WTC11 (cell line): ENCODE measurements around the gene RPH3AL. TPM values are rescaled to one million over a fixed set of nuclear protein-coding genes. Genes with fewer than 3 reads are reported as not detected.

Source experiments
- ATAC-seq: fragments of 200-7000 bp; cut with Tn5 transposase; 2 replicates; pipeline ENCODE4 v1.10.0; 2021; ENCODE audit warnings: mild to moderate bottlenecking, moderate library complexity
- CTCF ChIA-PET: fragments of 300-600 bp; sonication (Branson Sonifier 250); formaldehyde crosslinking; loops from one replicate; lab custom pipeline; 2021; ENCODE audit warnings: antibody characterized with exemption; lab: Charles Lee
- POLR2A ChIA-PET: fragments of 350-600 bp; sonication (Branson Sonifier 250); formaldehyde crosslinking; loops from one replicate; lab custom pipeline; 2021; ENCODE audit warnings: antibody characterized with exemption; lab: Charles Lee
- DNase-seq: peaks from one replicate; pipeline ENCODE4 v3.0.0; 2021; ENCODE audit warnings: low spot score
- H3K27ac Mint-ChIP-seq: 2 replicates; pipeline ENCODE4 v1.8.0; 2021; ENCODE audit warnings: mixed read lengths
- H3K27me3 Mint-ChIP-seq: 2 replicates; pipeline ENCODE4 v1.8.0; 2021; ENCODE audit warnings: low read depth, mild to moderate bottlenecking, moderate library complexity, mixed read lengths
- H3K36me3 Mint-ChIP-seq: 2 replicates; pipeline ENCODE4 v1.8.0; 2021; ENCODE audit warnings: mixed read lengths
- H3K4me1 Mint-ChIP-seq: 2 replicates; pipeline ENCODE4 v1.8.0; 2022; ENCODE audit warnings: mixed read lengths
- H3K4me3 Mint-ChIP-seq: 2 replicates; pipeline ENCODE4 v1.8.0; 2021; ENCODE audit warnings: mild to moderate bottlenecking, moderate library complexity, mixed read lengths
- H3K9me3 Mint-ChIP-seq: 2 replicates; pipeline ENCODE4 v1.8.0; 2021; ENCODE audit warnings: mixed read lengths
- ETV6 ChIP-seq: sonication (generic); formaldehyde crosslinking; IDR thresholded peaks from 2 replicates; pipeline ENCODE4 v1.8.1; 2022; ENCODE audit warnings: mild to moderate bottlenecking, missing genetic modification reagents
- GABPB1 ChIP-seq: sonication (generic); formaldehyde crosslinking; IDR thresholded peaks from 2 replicates; pipeline ENCODE4 v1.8.1; 2023; ENCODE audit warnings: mild to moderate bottlenecking, missing genetic modification reagents
- NFE2L1 ChIP-seq: sonication (generic); formaldehyde crosslinking; IDR thresholded peaks from 2 replicates; pipeline ENCODE4 v1.8.1; 2023; ENCODE audit warnings: missing genetic modification reagents
- SOX15 ChIP-seq: fragments of 250-450 bp; sonication (Bioruptor Pico); IDR thresholded peaks from 2 replicates; pipeline ENCODE4 v1.9.0; 2021; ENCODE audit warnings: mild to moderate bottlenecking
- ZBTB21 ChIP-seq: sonication (generic); formaldehyde crosslinking; IDR thresholded peaks from 2 replicates; pipeline ENCODE4 v1.8.1; 2023; ENCODE audit warnings: mild to moderate bottlenecking, missing genetic modification reagents, borderline replicate concordance
- ZNF416 ChIP-seq: fragments of 250-450 bp; sonication (Bioruptor Pico); IDR thresholded peaks from 2 replicates; pipeline ENCODE4 v1.9.0; 2021; ENCODE audit warnings: mild to moderate bottlenecking, inconsistent platforms
- ZNF671 ChIP-seq: fragments of 250-450 bp; sonication (Bioruptor Pico); IDR thresholded peaks from 2 replicates; pipeline ENCODE4 v1.8.0; 2021; ENCODE audit warnings: mild to moderate bottlenecking
- total RNA-seq: library from RNA; stranded (reverse); gene quantifications from 3 replicates; pipeline ENCODE4 v1.2.3, GENCODE V29; 2021
- TF ChIP-seq, protein P1 (sequence below): sonication (generic); formaldehyde crosslinking; IDR thresholded peaks from 2 replicates; pipeline ENCODE4 v1.8.1; 2022; ENCODE audit warnings: missing genetic modification reagents, borderline replicate concordance
- TF ChIP-seq, protein P2 (sequence below): sonication (generic); formaldehyde crosslinking; IDR thresholded peaks from 2 replicates; pipeline ENCODE4 v1.8.1; 2022; ENCODE audit warnings: low read depth, missing genetic modification reagents, borderline replicate concordance
- TF ChIP-seq, protein P3 (sequence below): fragments of 250-450 bp; sonication (Bioruptor Pico); conservative IDR thresholded peaks from 2 replicates; pipeline ENCODE4 v1.9.0; 2021; ENCODE audit warnings: mild to moderate bottlenecking
- TF ChIP-seq, protein P4 (sequence below): sonication (generic); formaldehyde crosslinking; IDR thresholded peaks from 2 replicates; pipeline ENCODE4 v1.8.0; 2023; ENCODE audit warnings: missing genetic modification reagents, mild to moderate bottlenecking, borderline replicate concordance
- TF ChIP-seq, protein P5 (sequence below): sonication (generic); formaldehyde crosslinking; IDR thresholded peaks from 2 replicates; pipeline ENCODE4 v1.8.1; 2023; ENCODE audit warnings: mild to moderate bottlenecking, missing genetic modification reagents, moderate library complexity

Gene RPH3AL
- total RNA-seq, 1 experiment from 2014 or later: 2.0 TPM

DNA sequence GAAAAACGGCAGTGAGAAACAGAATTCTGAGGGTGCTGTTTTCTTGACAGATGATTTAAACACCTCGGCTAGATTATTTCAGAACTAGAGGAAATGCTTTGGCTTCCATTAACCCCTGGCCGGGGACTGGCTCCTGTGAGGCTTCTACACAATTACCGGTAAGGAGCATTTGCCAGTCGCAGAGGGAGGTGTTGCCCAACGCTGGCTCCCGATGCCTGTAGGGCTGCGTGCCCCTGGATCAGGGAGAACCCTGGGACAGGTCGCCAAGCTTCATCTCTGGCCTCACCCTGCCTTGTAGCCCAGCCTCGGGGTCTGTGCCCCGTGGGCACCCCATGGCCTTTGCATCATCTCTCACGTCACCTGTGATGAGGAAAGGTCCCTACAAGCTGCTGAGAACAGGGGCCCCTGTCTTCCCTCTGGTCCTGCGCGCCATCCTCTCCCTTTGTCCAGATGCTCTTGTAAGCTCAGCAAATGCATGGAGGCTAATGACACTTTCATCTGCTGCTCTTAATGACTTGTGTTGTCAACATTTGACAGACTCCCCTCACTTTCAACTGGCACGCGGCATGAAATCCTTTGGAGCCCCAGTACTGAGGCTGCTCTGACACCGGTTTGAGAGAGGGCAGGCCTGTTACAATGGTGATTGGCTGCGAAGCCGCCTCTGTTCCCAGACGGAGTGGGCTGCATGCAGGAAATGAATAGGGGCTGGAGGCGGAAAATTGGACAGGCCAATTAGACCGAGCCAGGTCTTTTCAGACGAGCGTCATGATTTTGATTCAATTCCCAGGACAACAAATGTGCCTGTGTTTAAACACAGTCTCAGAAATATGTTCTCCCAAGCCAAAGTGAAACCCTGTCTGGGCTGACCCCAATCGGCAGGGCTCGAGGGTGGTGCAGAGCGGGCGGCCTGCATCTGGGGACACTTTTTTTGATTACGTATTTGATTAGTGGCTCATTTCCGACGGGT lies 85.6 kb downstream of the RPH3AL start (continued):
- TF ChIP-seq, protein P1, sequence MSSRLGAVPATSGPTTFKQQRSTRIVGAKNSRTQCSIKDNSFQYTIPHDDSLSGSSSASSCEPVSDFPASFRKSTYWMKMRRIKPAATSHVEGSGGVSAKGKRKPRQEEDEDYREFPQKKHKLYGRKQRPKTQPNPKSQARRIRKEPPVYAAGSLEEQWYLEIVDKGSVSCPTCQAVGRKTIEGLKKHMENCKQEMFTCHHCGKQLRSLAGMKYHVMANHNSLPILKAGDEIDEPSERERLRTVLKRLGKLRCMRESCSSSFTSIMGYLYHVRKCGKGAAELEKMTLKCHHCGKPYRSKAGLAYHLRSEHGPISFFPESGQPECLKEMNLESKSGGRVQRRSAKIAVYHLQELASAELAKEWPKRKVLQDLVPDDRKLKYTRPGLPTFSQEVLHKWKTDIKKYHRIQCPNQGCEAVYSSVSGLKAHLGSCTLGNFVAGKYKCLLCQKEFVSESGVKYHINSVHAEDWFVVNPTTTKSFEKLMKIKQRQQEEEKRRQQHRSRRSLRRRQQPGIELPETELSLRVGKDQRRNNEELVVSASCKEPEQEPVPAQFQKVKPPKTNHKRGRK (CRISPR knock-in tag): no peak
- TF ChIP-seq ZBTB21: no peak
- TF ChIP-seq, protein P2, sequence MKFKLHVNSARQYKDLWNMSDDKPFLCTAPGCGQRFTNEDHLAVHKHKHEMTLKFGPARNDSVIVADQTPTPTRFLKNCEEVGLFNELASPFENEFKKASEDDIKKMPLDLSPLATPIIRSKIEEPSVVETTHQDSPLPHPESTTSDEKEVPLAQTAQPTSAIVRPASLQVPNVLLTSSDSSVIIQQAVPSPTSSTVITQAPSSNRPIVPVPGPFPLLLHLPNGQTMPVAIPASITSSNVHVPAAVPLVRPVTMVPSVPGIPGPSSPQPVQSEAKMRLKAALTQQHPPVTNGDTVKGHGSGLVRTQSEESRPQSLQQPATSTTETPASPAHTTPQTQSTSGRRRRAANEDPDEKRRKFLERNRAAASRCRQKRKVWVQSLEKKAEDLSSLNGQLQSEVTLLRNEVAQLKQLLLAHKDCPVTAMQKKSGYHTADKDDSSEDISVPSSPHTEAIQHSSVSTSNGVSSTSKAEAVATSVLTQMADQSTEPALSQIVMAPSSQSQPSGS: no peak
- no peak for TF ChIP-seq ETV6 (CRISPR knock-in tag)

DNA sequence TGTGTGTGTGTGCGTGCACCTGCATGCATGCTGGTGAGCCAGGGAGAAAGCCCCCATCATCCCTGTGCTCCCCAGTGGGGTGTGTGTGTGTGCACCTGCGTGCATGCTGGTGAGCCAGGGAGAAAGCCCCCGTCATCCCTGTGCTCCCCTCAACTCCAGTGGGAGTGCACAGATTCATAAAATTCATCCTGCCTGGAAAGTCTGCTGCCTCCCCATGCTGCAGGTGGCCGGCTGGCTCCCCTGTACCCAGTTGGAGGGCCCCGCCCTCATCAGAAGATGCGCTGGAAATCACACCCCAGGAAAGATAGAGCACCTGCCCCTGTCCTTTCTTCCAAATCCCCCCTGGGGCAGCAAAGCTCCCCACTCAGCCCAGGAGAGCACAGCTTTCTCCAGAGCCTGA lies 86.4 kb downstream of the RPH3AL start:
- TF ChIP-seq ZNF416 (no peak), ZNF671 (CRISPR knock-in tag) (no peak)
- H3K27me3 Mint-ChIP-seq: peaks cover 11% of the 10 kb centered on the region
- H3K27ac Mint-ChIP-seq: no peak overlapping the region; the same call in 1 of the 2 replicates
- H3K9me3 Mint-ChIP-seq: peaks cover 17% of the 10 kb centered on the region
- H3K4me3 Mint-ChIP-seq: no peak overlapping the region
- H3K4me1 Mint-ChIP-seq: peaks cover 7% of the 10 kb centered on the region; the same call in 1 of the 2 replicates
- CTCF ChIA-PET: no interaction called here
- peaks cover 19% of the 10 kb centered on the region for H3K36me3 Mint-ChIP-seq
- no peak for DNase-seq
- no peak for ATAC-seq
- POLR2A ChIA-PET: no interaction called here

DNA sequence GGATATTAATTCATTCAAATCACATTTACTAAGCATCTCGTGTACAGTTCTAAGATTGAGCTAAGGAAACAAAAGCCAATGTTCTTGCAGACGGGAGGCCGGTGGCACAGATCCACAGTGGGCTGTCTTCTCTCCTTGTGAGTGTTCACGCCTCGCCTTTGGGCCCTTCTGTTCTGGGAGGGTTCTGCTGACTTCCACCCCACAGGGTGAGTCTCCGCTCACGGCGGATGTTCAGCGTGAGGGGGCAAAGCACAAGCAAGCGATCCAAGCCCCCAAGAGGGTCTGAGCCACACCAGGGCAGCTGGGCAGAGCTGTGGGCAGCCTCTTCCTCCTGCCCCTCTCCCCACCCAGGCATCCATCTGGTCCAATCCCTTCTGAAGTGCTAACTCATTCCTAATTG lies 86.9 kb downstream of the RPH3AL start:
- DNase-seq: no peak
- TF ChIP-seq, protein P3, sequence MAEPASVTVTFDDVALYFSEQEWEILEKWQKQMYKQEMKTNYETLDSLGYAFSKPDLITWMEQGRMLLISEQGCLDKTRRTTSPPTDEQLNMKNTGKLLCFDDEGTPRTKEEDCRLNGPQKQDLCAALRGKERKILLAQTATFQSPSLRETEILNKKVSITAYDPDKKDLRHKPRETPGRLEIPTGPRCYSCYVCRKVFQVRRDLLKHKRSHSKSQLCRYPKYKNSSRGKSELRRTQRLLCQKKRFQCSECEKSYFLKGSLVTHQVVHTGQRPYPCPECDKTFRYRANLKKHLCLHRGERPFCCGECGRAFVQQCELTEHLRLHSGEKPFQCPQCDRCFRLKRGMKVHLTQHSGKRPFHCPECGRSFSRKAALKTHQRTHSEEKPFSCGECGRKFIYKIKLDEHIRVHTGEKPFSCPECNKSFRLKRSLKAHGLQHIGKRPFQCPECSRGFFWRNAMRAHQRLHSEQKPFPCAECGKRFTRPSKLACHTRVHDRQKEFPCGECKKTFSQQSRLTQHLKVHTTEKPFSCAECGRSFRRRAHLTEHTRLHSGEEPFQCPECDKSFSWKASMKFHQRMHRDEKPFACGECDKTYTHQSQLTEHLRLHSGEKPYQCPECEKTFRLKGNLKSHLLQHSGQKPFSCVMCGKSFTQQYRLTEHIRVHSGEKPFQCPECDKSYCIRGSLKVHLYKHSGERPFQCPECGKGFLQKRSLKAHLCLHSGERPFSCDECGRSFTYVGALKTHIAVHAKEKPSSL (CRISPR knock-in tag): no peak
- TF ChIP-seq, protein P4, sequence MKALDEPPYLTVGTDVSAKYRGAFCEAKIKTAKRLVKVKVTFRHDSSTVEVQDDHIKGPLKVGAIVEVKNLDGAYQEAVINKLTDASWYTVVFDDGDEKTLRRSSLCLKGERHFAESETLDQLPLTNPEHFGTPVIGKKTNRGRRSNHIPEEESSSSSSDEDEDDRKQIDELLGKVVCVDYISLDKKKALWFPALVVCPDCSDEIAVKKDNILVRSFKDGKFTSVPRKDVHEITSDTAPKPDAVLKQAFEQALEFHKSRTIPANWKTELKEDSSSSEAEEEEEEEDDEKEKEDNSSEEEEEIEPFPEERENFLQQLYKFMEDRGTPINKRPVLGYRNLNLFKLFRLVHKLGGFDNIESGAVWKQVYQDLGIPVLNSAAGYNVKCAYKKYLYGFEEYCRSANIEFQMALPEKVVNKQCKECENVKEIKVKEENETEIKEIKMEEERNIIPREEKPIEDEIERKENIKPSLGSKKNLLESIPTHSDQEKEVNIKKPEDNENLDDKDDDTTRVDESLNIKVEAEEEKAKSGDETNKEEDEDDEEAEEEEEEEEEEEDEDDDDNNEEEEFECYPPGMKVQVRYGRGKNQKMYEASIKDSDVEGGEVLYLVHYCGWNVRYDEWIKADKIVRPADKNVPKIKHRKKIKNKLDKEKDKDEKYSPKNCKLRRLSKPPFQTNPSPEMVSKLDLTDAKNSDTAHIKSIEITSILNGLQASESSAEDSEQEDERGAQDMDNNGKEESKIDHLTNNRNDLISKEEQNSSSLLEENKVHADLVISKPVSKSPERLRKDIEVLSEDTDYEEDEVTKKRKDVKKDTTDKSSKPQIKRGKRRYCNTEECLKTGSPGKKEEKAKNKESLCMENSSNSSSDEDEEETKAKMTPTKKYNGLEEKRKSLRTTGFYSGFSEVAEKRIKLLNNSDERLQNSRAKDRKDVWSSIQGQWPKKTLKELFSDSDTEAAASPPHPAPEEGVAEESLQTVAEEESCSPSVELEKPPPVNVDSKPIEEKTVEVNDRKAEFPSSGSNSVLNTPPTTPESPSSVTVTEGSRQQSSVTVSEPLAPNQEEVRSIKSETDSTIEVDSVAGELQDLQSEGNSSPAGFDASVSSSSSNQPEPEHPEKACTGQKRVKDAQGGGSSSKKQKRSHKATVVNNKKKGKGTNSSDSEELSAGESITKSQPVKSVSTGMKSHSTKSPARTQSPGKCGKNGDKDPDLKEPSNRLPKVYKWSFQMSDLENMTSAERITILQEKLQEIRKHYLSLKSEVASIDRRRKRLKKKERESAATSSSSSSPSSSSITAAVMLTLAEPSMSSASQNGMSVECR (CRISPR knock-in tag): no peak
- TF ChIP-seq GABPB1 (CRISPR knock-in tag): no peak
- TF ChIP-seq, protein P5, sequence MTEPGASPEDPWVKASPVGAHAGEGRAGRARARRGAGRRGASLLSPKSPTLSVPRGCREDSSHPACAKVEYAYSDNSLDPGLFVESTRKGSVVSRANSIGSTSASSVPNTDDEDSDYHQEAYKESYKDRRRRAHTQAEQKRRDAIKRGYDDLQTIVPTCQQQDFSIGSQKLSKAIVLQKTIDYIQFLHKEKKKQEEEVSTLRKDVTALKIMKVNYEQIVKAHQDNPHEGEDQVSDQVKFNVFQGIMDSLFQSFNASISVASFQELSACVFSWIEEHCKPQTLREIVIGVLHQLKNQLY (CRISPR knock-in tag): no peak
- no peak for TF ChIP-seq NFE2L1 (CRISPR knock-in tag)
- TF ChIP-seq SOX15 (CRISPR knock-in tag): no peak
- POLR2A ChIA-PET: no interaction called here
- Mint-ChIP-seq H3K27me3 (peaks cover 16% of the 10 kb centered on the region), H3K27ac (no peak overlapping the region), H3K4me3 (no peak overlapping the region), H3K9me3 (peaks cover 17% of the 10 kb centered on the region), H3K4me1 (peaks cover 11% of the 10 kb centered on the region), H3K36me3 (peaks cover 24% of the 10 kb centered on the region)
- ATAC-seq: no peak
- CTCF ChIA-PET: no interaction called here
